Lower leg skin (tissue), 3 donors: ENCODE data around the gene NATD1.

ENCODE experiments used
- POLR2A ChIP-seq, 2 donors: fragments of 450-650 bp; IDR thresholded peaks; one replicate each; pipeline ENCODE4 v1.6.1; 2016 to 2017; ENCODE audit warnings: antibody characterized with exemption in 2 of 2, mild to moderate bottlenecking in 1 of 2, moderate library complexity in 1 of 2
- TF ChIP-seq, protein P1 (sequence below), 3 donors: fragments of 450-650 bp; IDR thresholded peaks; one replicate each; pipeline ENCODE4 v1.5.1; 2016; ENCODE audit warnings: antibody characterized with exemption in 3 of 3, mild to moderate bottlenecking in 3 of 3, moderate library complexity in 2 of 3

DNA sequence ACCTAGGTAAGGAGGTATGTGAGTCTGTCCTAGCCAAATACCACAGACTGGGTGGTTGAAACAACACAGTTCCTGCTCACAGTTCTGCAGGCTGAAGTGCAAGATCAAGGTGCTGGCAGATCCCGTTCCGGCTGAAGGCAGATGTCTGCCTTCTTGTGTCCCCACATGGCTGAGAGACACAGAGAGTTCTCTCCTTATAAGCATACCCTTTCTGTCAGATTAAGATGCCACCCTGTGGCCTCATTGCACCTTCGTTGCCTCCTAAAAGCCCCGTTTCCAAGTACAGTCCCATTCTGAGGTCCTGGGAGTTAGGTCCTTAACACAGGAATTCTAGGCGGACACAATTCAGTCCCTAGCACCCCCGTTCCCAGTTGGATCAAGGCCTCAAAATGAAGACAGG, 30.1 kb downstream of the NATD1 start:
- TF ChIP-seq, protein P1, sequence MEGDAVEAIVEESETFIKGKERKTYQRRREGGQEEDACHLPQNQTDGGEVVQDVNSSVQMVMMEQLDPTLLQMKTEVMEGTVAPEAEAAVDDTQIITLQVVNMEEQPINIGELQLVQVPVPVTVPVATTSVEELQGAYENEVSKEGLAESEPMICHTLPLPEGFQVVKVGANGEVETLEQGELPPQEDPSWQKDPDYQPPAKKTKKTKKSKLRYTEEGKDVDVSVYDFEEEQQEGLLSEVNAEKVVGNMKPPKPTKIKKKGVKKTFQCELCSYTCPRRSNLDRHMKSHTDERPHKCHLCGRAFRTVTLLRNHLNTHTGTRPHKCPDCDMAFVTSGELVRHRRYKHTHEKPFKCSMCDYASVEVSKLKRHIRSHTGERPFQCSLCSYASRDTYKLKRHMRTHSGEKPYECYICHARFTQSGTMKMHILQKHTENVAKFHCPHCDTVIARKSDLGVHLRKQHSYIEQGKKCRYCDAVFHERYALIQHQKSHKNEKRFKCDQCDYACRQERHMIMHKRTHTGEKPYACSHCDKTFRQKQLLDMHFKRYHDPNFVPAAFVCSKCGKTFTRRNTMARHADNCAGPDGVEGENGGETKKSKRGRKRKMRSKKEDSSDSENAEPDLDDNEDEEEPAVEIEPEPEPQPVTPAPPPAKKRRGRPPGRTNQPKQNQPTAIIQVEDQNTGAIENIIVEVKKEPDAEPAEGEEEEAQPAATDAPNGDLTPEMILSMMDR (IDR thresholded peaks at IDR 0.05) = no peak
- TF ChIP-seq POLR2A (IDR thresholded peaks at IDR 0.05) = no peak
